C4-2B (cell line): Measurements from ENCODE around the gene TRAPPC6A.

Experiments
- ZFX ChIP-seq: fragments of 450-650 bp; IDR thresholded peaks from 2 replicates; pipeline ENCODE4 v1.6.1; 2017
- TF ChIP-seq, protein P1 (sequence below): fragments of 450-650 bp; conservative IDR thresholded peaks from 2 replicates; pipeline ENCODE4 v1.5.1; 2017; ENCODE audit warnings: mild to moderate bottlenecking

DNA sequence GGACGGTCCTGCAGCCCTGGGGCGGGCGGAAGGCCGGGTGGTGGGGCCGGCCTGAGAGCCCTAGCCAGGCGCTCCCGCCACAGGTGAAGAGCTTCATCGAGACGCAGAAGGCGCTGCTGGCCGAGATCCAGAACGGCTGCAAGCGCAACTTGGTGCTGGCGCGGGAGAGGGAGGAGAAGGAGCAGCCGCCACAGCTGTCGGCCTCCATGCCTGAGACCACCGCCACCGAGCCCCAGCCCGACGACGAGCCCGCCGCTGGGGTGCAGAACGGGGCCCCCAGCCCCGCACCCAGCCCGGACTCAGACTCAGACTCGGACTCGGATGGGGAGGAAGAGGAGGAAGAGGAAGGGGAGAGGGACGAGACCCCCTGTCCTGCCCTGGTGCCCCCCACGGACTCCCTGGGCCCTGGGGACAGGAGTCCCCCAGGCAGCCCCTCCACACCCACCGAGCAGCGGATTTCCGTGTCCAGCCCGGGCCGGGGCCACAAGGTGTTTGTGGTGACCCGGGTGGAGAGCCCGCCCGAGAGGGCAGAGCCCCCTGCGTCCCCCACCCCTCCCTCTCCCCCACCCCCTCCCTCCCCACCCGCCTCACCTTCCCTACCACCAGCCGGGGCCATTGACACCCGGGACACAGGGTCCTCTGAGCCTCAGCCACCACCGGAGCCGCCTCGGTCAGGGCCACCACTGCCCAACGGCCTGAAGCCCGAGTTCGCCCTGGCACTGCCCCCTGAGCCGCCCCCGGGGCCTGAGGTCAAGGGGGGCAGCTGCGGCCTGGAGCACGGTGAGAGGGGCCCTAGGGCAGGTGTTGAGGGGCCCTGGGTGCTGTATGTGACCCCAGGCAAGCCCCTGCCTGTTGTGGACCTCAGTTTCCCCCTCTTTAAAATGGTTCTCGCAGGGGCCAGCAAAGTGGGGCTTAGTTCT lies 32.5 kb downstream of the TRAPPC6A start:
- TF ChIP-seq, protein P1, sequence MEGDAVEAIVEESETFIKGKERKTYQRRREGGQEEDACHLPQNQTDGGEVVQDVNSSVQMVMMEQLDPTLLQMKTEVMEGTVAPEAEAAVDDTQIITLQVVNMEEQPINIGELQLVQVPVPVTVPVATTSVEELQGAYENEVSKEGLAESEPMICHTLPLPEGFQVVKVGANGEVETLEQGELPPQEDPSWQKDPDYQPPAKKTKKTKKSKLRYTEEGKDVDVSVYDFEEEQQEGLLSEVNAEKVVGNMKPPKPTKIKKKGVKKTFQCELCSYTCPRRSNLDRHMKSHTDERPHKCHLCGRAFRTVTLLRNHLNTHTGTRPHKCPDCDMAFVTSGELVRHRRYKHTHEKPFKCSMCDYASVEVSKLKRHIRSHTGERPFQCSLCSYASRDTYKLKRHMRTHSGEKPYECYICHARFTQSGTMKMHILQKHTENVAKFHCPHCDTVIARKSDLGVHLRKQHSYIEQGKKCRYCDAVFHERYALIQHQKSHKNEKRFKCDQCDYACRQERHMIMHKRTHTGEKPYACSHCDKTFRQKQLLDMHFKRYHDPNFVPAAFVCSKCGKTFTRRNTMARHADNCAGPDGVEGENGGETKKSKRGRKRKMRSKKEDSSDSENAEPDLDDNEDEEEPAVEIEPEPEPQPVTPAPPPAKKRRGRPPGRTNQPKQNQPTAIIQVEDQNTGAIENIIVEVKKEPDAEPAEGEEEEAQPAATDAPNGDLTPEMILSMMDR: no peak
- TF ChIP-seq ZFX: no peak
